Measurements from ENCODE around the gene TMEM35B.
"Not testable (repeated sequence)": the region's sequence is repeated elsewhere in the genome, so short reads cannot be mapped to it uniquely, and the experiment has no call there.

Gene TMEM35B

GRCh38 chr1:34975771-34976170 is 9.4 kb downstream of the TMEM35B start:
- DNase-seq, result no peak

- no peak for DNase-seq
These were observed 9.8 kb downstream of the TMEM35B start for GRCh38 chr1:34975338-34975737.

GRCh38 chr1:34974626-34975025 is 10.5 kb downstream of the TMEM35B start:
- DNase-seq, result no peak

- no peak for DNase-seq
These were observed 11.8 kb downstream of the TMEM35B start for GRCh38 chr1:34973326-34973725.

- no peak for DNase-seq
These were observed 14.3 kb downstream of the TMEM35B start for GRCh38 chr1:34970829-34971228.

- no peak for DNase-seq
These were observed 14.9 kb downstream of the TMEM35B start for GRCh38 chr1:34970220-34970735.

GRCh38 chr1:34968297-34968696 is 16.9 kb downstream of the TMEM35B start:
- DNase-seq, result not testable (repeated sequence)

GRCh38 chr1:34967672-34968071 is 17.5 kb downstream of the TMEM35B start:
- not testable (repeated sequence) for DNase-seq

GRCh38 chr1:34965597-34965996 is 19.6 kb downstream of the TMEM35B start:
- no peak for DNase-seq

GRCh38 chr1:34950428-34950827 is 34.7 kb downstream of the TMEM35B start:
- no peak for DNase-seq

- not testable (repeated sequence) for DNase-seq
These were observed 36.4 kb downstream of the TMEM35B start for GRCh38 chr1:34948739-34949138.

GRCh38 chr1:34947641-34948314 is 37.4 kb downstream of the TMEM35B start:
- not testable (repeated sequence) for DNase-seq

- DNase-seq, result no peak
These were observed 38.9 kb downstream of the TMEM35B start for GRCh38 chr1:34946211-34946610.

GRCh38 chr1:34941798-34942197 is 43.3 kb downstream of the TMEM35B start:
- DNase-seq, result not testable (repeated sequence)
